Activated T-helper 2 cell treated with anti-CD3 and anti-CD28 coated beads, Interferon-gamma antibody, Interleukin-2, Interleukin-4, amounts not matched to agents 10 μg/mL and 5 μg/mL and 100 μg/mL, durations not matched to agents 14 hours and 24 hours and 36 hours (primary cell): ENCODE measurements around the gene LYRM9. TPM values are rescaled to one million over a fixed set of nuclear protein-coding genes. Genes with fewer than 3 reads are reported as not detected.

Experiments
- DNase-seq: peaks from one replicate; pipeline ENCODE4 v3.0.0; 2021; ENCODE audit warnings: low spot score
- H3K27ac Mint-ChIP-seq: one replicate; pipeline ENCODE4 v1.8.0; 2021; ENCODE audit warnings: mixed read lengths
- H3K27me3 Mint-ChIP-seq: one replicate; pipeline ENCODE4 v1.8.0; 2021; ENCODE audit warnings: low read depth, mixed read lengths
- H3K36me3 Mint-ChIP-seq: one replicate; pipeline ENCODE4 v1.8.0; 2021; ENCODE audit warnings: low read depth, mixed read lengths
- H3K4me1 Mint-ChIP-seq: one replicate; pipeline ENCODE4 v1.8.0; 2021; ENCODE audit warnings: low read depth, mixed read lengths
- H3K4me3 Mint-ChIP-seq: one replicate; pipeline ENCODE4 v1.8.0; 2021; ENCODE audit warnings: low read depth, mild to moderate bottlenecking, moderate library complexity, mixed read lengths
- H3K9me3 Mint-ChIP-seq: one replicate; pipeline ENCODE4 v1.8.0; 2021; ENCODE audit warnings: mixed read lengths
- intact Hi-C: fragments of 100-400 bp; cut with micrococcal nuclease; formaldehyde crosslinking; loops from one replicate; pipeline ENCODE4 v1.15.1; 2023
- total RNA-seq: library from RNA; stranded (reverse); gene quantifications from 2 replicates; pipeline ENCODE4 v1.2.3, GENCODE V29; 2022

LYRM9 gene
- total RNA-seq: 3.0 and 3.1 TPM in 2 replicates

DNA sequence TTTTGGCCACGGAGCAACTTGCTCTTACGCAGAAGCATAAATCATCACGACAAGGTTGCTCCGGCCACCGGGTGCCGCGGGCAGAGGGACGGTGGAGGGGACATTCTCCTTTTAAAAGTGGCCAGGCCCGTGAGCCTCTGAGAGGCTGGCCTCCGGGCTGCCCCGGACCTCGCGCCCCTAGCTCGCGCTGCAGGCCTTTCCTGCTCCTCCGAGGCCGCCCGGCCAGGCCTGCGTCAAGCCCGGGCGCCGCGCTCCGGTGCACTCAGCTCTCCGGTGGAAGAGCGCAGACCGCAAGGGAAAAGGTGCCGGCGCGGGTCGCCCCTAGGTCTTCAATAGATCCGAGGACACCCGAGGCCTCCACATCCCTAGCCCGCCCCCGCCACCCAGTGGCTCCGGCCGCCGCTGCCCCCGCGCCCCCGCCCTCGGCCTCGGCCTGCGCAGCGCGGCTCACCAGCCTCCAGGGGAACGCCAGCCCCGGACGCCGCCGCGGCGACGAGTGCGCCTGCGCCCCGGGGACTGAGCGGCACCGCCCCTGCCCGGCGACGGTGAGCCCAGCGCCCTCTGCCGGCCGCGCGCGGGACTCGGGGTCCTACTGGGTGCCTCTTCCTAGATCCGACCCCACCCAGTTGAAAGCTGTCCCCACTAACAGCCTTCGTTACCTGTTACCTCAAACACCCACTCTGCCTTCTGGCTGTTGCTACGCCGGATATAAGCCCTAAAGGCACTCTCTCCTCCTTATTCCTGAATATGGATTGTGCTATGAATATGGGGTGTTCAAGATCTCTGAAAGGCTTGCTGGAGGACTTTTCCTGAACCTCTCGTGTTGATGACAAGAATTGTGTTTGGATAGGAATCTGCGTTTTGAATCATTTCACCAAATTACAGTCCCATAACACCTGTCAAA is at the start of gene LYRM9:
Gene LYRM9, minus strand, starts transcription at position 500 of the 904 bp plus-strand sequence. CDS start 10,671 bp downstream, outside the sequence.
- peak; percentile 89 for DNase-seq
- Mint-ChIP-seq H3K4me3 (peak within 1 kb of the TSS; percentile 83), H3K27ac (peak within 1 kb of the TSS; percentile 66), H3K4me1 (peaks cover 22% of the 10 kb centered on the region), H3K9me3 (no peaks in the 10 kb centered on the region), H3K27me3 (peaks cover 27% of the 10 kb centered on the region), H3K36me3 (no peaks in the 10 kb centered on the region)
- intact Hi-C loops: loop anchor here (1.0 to 5.0 kb wide), 2 partner anchors 149 to 358 kb away; partner anchors contain the start of gene NLK

DNA sequence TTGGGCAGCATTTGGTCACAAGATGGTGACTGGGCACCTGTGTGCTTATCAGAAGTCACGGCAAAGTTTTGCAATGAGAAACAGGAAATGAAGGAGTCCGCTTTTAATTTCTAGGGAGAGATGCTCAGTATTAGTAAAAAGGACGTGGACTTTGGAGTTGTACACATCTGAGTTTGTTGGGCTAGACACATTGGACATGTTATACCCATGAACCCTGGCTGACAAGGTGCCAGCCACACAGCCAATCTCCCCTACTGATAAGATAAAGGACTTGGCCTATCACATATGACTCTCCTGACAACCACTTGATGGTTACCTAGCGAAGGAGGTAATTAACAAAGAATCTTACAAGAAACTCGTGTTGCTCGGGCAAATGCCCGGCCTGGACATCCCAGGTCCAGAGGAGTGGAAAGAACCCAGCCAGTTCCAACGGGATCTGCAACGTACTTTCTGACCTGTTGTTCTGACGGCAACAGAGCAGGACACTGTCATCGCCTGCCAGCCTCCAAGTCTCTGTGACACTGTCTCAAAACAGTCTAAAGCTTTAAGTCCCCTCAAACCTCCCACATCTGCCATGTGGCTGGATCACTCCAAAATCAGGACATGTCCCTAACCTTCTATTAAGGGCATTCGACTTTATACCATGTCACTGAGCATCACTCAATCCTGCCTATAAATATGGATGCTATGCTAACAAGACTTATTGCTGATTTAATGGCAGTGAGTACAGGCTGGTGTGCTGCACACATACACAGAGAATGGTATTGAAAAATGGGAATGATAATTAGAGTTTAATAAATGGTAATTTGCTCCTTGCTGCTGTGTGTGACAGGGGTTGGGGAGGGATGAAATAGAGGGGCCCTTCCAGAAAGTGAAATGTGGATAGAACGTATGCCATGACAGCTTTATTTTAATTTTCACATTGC is 47.6 kb upstream of the LYRM9 start:
- no peak overlapping the region for H3K4me3 Mint-ChIP-seq
- intact Hi-C loops: no loop called here

DNA sequence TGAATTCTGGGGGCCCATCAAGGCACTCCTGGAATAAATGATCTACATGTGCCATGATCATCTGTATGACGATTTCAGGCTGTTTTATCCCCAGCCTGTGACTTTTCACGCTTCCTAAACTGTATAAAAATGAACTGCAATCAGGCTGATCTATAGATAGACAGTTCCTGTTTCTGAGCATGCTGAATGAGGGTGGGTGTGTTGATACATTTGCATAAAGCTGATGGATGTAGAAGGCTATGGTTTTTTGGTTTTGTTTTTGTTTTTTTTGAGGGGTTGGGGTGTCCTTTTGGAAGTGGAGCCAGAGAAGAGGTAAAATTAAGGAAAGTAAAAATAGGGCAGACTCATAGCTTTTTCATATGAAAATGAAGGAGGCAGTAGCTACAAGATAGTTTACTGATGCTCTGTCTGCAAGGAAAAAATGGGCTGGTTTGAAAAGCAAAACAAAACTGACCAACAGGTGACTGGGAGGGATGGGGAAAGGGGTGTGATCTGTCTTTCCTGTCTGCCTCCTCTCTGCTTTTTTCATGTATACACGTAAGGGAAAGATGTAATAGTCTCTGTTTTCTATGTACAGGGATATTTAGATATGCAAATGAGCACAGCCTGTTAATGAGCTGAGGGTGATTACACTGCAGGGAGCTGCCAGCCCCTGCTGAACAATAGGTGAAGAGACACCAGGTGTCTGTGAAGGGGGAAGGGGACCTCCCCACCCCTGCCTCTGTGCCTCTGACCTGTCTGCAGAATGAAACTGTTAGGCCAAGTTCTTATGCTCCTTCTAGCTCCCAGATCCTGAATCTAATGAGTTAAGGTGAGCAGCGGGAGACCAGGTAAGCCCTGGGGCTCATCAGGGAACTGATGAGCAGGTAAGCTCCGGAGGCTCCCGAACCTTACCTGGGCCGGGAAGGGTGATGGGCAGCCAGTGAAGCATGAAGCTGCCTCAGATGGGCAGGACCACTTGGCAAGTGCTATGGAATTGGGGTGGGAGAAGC is 46.6 kb upstream of the LYRM9 start:
- Mint-ChIP-seq H3K27ac (no peak overlapping the region), H3K9me3 (no peaks in the 10 kb centered on the region), H3K27me3 (peaks cover 11% of the 10 kb centered on the region), H3K36me3 (no peaks in the 10 kb centered on the region), H3K4me1 (no peaks in the 10 kb centered on the region), H3K4me3 (no peak overlapping the region)
- intact Hi-C loops: no loop called here
- DNase-seq: no peak

More for the DNA sequence above, 47.6 kb upstream of the LYRM9 start:
- H3K27me3 Mint-ChIP-seq: peaks cover 1% of the 10 kb centered on the region
- no peaks in the 10 kb centered on the region for H3K36me3 Mint-ChIP-seq
- H3K9me3 Mint-ChIP-seq: no peaks in the 10 kb centered on the region
- no peaks in the 10 kb centered on the region for H3K4me1 Mint-ChIP-seq
- DNase-seq: no peak
- no peak overlapping the region for H3K27ac Mint-ChIP-seq

DNA sequence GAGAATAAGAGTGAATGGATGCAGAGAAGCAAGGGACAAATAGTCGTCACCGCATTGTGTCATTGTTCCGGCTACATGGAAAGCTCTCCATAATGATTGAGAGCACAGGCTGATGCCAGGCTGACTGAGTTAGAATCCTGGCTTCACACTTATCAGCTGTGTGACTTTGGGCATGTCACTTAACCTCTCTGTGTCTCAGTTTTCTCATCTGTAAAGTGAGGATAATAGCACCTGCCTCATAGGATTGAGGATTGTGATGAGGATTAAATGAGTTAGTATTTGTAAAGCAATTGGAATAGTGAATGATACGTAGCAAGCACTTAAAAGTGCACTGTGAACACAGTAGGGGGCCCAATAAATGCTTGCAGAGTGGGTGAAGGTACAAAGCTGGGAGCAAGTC is 45.7 kb upstream of the LYRM9 start:
- no peak for DNase-seq
- Mint-ChIP-seq H3K9me3 (no peaks in the 10 kb centered on the region), H3K36me3 (no peaks in the 10 kb centered on the region), H3K27me3 (peaks cover 15% of the 10 kb centered on the region), H3K4me3 (no peak overlapping the region), H3K27ac (no peak overlapping the region), H3K4me1 (no peaks in the 10 kb centered on the region)
- intact Hi-C loops: no loop called here

DNA sequence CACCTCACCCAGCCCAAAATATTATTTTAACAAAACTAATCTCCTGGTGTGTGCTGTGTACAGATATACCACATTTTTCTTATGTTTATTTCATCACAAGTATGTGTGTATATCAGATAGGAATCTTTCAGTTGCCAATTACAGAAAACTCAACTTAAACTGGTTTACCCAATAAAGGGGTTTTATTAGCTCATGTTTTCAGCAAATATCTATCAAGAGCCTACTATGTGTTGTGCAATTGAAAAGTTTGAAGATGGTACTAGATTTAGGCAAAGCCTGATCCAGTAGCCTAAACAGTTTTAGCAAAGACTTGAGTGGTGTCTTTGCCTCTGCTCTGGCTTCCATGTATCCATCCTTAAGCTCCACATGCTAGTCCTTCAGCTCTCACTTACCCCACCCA is 45.1 kb upstream of the LYRM9 start:
- DNase-seq: no peak
- no peaks in the 10 kb centered on the region for H3K36me3 Mint-ChIP-seq
- peaks cover 17% of the 10 kb centered on the region for H3K27me3 Mint-ChIP-seq
- H3K9me3 Mint-ChIP-seq: no peaks in the 10 kb centered on the region
- H3K4me1 Mint-ChIP-seq: no peaks in the 10 kb centered on the region
- no peak overlapping the region for H3K27ac Mint-ChIP-seq
- intact Hi-C loops: no loop called here
- H3K4me3 Mint-ChIP-seq: no peak overlapping the region

DNA sequence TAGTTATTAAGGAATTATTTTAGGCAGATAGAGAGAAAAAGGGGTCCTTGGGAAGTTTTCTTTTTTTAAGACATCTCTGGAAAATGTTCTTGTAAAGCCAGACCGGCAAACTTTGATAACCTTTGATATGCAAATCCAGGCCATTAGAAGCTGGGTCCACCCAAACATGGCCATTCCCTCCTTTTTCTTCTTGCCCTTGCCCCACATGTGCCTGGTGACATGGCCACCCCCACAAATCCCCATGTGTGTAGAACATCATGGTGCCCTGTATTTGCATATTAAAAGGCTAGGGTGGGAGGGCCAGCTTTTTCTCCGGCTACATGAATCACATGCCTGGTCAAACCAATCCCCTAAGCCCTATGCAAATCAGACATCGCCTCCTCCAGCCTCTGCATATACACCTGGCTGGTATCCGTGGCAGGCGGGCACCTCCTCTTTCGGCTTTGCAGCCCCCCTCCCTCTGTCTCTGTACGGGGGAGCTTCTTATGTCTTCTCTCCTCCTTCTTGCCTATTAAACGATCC is 43.9 kb upstream of the LYRM9 start:
- no peak for DNase-seq
- H3K36me3 Mint-ChIP-seq: no peaks in the 10 kb centered on the region
- no peak overlapping the region for H3K4me3 Mint-ChIP-seq
- H3K4me1 Mint-ChIP-seq: no peaks in the 10 kb centered on the region
- H3K27ac Mint-ChIP-seq: no peak overlapping the region
- H3K9me3 Mint-ChIP-seq: no peaks in the 10 kb centered on the region
- peaks cover 20% of the 10 kb centered on the region for H3K27me3 Mint-ChIP-seq
- intact Hi-C loops: no loop called here

DNA sequence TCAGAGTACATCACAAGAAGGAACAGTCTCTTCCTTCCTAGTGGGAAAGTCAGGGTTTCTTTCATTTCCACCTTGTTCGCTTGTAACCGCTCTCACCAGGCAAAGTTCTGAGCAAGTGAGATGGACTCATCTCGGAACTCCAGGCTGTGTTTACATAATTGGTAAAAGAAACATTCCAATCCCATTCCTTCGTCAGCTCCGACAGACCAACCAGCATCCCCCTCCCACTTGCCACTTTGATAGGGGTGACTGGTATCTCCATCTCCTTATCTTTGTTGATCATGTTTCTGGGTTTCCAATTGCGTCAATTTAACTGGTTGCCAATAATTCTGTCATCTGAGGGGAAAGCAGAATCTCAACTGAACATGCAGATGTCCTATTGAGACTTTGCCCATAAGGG is 36.8 kb upstream of the LYRM9 start:
- no peak overlapping the region for H3K27ac Mint-ChIP-seq

DNA sequence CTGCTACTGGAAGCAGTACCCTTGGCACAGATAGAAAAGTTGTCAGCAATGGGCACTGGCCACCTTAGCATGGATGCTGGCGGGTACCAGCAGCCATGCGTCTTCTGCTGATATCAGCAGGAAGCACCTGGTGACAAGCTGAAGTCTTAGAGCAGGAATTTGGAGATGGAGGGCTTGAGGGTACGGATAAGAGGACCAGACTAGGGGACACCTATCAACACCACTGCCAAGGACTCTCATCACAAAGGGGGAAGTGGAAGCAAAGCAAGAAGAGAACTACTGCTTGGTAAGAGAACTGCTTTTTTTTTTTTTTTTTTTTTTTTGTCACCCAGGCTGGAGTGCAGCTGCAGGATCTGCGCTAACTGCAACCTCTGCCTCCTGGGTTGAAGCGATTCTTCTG is 35.4 kb upstream of the LYRM9 start:
- Mint-ChIP-seq H3K4me1 (no peaks in the 10 kb centered on the region), H3K27me3 (peaks cover 8% of the 10 kb centered on the region), H3K4me3 (no peak overlapping the region), H3K27ac (no peak overlapping the region), H3K9me3 (no peaks in the 10 kb centered on the region), H3K36me3 (no peaks in the 10 kb centered on the region)
- no peak for DNase-seq
- intact Hi-C loops: no loop called here

More for the DNA sequence above, 36.8 kb upstream of the LYRM9 start:
- Mint-ChIP-seq H3K4me3 (no peak overlapping the region), H3K27me3 (peaks cover 16% of the 10 kb centered on the region), H3K9me3 (no peaks in the 10 kb centered on the region), H3K4me1 (no peaks in the 10 kb centered on the region), H3K36me3 (no peaks in the 10 kb centered on the region)
- DNase-seq: no peak
- intact Hi-C loops: no loop called here

DNA sequence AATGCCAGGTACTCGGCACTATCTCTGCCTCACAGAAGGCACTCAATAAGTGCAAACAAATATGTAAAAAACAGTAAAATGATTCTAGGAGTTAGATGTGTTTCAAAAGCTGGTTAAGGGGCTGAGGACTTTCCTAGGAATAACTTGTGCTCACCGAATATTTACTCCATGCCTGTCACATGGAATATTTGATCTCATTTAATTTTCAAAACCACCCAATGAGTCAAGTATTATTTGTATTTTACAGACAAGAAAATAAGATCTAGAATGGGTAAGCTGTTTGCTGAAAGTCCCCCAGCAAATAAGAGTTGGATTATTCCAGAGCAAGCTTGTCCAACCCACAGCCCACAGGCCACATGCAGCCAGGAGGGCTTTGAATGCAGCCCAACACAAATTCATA is 34.6 kb upstream of the LYRM9 start:
- Mint-ChIP-seq H3K4me1 (no peaks in the 10 kb centered on the region), H3K27me3 (peaks cover 8% of the 10 kb centered on the region), H3K27ac (no peak overlapping the region), H3K36me3 (no peaks in the 10 kb centered on the region), H3K9me3 (no peaks in the 10 kb centered on the region), H3K4me3 (no peak overlapping the region)
- intact Hi-C loops: no loop called here
- no peak for DNase-seq

DNA sequence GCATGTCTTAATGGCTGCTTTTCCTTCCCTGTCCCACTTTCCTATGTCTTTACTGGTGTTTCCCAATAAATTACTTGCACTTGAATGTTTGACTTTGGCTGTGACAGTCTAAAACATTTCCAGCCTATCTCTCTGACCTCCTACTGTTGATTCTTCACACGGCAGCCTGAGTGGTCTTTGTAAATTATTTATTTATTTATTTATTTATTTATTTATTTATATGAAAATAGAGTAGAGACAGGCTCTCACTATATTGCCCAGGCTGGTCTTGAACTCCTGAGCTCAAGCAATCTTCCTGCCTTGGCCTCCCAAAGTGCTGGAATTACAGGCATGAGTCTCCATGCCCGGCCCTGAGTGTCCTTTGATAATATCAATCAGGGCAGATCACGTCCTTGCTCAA is 28.4 kb upstream of the LYRM9 start:
- intact Hi-C loops: no loop called here
- Mint-ChIP-seq H3K27me3 (peaks cover 2% of the 10 kb centered on the region), H3K27ac (no peak overlapping the region), H3K4me1 (no peaks in the 10 kb centered on the region), H3K36me3 (no peaks in the 10 kb centered on the region), H3K4me3 (no peak overlapping the region), H3K9me3 (no peaks in the 10 kb centered on the region)
- DNase-seq: no peak

DNA sequence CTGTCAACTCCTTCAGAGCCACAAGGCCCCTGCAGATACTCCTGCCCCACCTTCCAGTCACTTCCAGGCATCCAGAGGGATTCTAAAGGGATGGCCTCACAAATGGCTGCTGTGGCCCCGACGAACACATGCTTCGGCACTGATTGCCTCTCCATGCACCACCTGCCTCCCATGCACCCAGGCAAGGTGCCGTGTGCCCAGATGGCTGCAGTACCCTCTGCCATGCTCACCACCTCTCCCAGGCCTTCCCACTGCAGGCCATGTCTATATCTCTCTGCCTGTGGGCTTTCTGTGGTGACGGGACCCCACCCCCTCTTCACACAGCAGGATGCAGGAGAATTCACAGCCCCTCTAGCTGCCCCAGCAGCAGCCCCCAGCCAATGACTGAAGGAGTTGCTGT is 27.9 kb upstream of the LYRM9 start:
- Mint-ChIP-seq H3K27ac (no peak overlapping the region), H3K27me3 (peaks cover 2% of the 10 kb centered on the region), H3K4me1 (no peaks in the 10 kb centered on the region), H3K36me3 (no peaks in the 10 kb centered on the region), H3K9me3 (no peaks in the 10 kb centered on the region), H3K4me3 (no peak overlapping the region)
- intact Hi-C loops: no loop called here
- DNase-seq: no peak

DNA sequence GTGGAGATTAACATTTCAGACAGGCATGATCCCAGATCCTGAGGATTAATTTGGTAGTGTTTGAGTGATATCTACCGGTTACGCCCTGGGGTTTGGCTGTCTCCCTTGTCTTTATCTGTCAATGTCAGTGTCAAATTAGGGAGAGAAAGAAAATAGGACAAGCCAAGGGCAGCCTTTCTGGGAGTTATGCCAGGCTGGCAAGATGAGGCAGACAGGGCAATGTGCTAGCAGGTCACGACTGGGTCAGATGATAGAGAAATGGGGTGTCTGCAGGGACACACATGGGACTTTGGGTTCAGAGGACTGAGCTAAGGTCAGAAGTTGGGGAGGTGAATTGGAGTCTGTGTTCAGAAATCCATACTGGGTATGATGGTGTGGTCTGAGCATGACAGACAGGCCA is 27.4 kb upstream of the LYRM9 start:
- no peaks in the 10 kb centered on the region for H3K36me3 Mint-ChIP-seq
- intact Hi-C loops: no loop called here
- no peaks in the 10 kb centered on the region for H3K4me1 Mint-ChIP-seq
- H3K27me3 Mint-ChIP-seq: peaks cover 2% of the 10 kb centered on the region
- DNase-seq: no peak
- no peak overlapping the region for H3K4me3 Mint-ChIP-seq
- no peak overlapping the region for H3K27ac Mint-ChIP-seq
- H3K9me3 Mint-ChIP-seq: no peaks in the 10 kb centered on the region
